NCI-H1436 treated with DMSO at 0.1 percent for 48 hours (cell line): ENCODE results near the gene WDFY1.

ENCODE experiments used
- DNase-seq: peaks from one replicate; lab custom pipeline; 2025; lab: John Stamatoyannopoulos, UW

The WDFY1 gene

DNA sequence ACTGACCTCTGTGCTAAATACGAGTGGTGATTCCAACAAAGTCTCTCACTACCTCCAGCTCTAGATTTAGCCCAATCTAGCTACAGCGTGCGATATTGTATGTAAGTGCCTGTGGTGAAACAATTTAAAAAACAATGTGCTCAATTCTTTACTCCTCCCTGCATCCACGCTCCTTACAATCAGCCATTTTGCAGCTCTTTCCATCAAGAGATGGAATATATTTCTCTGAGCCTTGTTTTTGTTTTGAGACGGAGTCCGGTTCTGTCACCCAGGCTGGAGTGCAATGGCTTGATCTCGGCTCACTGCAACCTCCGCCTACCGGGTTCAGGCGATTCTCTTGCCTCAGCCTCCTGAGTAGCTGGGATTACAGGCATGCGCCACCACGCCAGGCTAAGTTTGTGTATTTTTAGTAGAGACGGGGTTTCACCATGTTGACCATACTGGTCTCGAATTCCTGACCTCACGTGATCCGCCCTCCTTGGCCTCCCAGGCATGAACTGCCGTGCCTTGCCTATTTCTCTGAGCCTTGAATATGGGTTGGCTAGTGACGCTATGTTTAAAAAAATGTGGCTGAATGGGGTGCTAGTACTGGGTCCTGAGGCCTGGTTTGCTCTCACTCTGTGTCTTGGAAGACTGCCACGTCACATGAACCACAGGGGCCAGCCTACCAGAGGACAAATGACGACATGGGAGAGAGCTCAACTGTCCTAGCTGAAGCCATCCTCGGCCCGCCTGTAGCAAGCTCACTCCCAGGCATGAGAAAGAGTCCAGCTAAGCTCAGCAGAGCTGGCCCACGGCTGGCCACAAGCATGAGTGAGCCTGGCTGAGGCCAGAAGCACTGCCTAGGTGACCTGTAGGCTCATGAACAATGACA is 14.8 kb downstream of the WDFY1 start:
- no peak for DNase-seq

DNA sequence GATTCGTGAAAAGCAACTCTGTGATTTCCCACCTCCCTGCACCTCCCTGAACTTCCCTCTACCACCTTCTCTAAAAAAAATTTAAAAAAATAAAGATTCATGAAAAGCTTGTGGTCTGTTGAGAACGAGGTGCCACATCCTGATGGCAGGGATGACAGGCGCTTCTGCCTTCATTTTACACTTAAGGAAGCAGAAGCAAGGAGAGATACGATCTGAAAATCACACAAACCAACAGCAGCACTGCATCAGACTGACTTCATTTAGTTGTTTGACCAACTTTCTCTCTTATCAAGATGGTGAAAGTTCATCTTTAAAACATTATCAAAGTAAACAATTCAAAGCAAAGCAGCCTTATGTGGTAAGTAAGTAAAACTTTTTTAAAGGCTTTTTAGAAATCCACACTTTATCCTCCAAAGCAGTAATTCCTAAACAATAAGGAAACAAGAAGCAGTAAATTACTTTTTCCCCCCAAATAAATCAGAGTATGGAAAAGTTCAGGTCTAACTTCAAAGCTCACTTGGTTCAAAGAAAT is 15.5 kb downstream of the WDFY1 start:
- no peak for DNase-seq

DNA sequence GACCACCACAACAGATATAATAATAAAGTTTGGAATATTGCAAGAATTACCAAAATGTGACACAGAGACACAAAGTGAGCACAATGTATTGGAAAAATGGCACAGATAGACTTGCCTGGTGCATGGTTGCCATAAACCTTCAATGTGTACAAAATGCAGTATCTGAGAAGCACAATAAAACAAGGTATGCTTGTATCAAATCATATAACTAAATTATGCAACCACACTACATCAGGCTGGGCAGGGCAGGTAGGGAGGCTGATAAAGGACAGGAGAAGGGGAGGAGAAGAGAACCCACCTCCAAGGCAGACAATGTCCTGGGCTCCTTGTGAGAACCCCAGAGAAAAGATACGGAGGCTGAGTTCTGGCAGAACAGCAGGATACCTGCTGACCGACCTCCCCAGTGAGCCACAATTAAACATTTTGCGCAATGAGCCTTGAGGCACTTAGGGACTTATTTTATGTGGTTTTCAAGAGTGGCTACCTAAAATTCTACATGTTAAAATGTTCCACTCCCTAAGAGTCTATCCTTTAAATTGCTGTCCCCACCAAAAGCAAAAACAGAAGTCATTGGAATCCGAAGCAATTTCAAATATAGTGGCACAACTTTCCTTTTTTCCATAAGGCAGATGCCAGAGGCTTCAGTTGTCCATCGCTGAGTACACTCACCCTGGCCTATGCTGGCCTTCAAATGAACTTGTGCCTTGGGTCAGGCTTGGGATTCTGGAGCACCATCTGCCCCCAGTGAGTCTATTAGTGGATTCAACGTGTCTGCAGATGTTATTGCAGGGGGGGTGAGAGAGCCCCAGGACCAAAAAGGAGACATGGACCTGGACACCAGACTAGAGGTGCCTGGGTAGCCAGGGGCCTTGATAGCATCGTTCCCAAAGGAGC is 16.8 kb downstream of the WDFY1 start:
- DNase-seq, result no peak

DNA sequence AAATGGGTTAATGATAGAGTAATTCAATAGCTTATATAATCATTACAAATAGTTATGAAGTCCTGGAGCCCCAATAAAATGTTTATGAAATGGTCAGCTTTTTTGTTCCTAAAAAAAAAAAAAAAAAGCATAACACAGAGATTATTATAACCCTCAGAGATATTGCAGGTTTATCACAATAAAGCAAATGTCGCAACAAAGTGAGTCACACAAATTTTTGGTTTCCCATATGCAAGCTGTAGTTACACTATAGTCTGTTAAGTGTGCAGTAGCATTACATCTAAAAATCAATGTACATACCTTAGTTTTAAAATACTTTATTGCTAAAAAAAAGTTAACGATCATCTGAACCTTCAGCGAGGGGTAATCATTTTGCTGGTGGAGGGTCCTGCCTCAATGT is 20.0 kb downstream of the WDFY1 start:
- DNase-seq, result no peak

DNA sequence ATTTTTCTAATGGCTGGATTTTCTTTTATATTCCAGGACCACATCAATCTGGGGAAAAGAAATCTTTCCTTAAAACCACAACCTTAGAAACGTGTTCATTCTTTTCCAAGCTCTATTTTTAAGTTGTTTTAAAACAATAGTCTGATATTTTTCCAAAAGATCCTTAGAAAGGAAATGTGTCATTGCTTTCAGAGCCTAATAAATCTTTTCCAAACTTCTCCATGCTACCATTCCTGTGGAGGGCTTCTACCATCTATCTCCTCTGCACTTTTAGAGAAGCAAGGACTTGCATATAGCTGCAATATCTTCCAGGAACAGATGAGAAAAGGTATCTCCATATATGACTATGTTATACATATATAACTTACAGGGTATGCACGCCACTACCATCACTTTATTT is 21.2 kb downstream of the WDFY1 start:
- no peak for DNase-seq

DNA sequence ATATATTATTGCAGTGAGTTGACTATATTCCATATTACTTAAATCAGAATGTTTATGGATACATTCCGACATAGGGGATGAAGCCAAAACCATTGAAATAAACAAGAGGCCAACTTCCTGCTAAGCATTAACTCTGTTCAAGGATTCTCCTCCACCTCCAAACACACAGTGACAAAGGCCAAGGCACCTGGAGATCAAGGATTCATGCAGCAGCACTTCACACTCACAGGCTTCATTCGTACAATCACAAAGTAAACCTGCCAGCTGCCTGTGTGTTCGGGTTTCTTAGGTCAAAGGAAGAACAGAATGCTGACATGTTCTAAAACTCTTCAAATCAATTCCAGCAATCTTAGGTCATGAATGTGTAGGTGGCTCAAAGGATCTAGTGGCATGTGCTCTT is 22.8 kb downstream of the WDFY1 start:
- DNase-seq, result no peak

DNA sequence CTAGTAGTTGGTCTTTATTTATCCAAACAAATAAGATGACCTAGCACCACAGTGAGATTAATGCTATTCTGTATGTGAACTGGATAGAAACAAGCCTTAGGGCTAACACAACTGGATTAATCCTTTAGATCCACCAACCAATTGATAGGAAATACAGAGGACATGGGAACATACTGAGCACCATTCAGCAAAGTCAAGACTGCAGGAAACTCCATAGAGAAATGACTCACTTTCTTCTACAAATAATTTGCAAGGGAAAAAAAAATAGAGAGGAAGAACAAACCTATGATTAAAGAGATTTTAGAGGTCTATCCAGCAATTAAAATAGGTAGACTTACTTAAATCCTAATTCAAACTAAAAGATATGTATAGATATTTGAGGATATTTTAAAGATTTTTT is 23.9 kb downstream of the WDFY1 start:
- DNase-seq, result no peak

DNA sequence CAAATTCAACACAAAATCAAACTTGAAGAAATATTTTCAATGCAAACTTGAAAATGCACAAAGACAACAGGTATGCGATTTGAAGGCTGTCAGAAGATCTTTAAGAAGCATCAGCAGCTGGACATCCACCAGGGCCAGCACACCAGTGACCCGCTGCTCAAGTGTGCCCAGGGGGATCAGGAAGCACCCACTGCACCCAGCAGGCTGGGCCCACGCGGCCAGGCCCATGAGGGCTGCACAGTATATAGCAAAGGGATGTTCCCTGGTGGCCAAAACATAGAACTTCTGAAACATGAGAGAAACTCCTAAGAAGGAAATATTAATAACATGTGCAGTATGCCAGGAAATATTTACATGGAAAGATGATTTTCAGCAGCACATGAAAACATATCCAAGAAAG is 25.0 kb downstream of the WDFY1 start:
- no peak for DNase-seq

DNA sequence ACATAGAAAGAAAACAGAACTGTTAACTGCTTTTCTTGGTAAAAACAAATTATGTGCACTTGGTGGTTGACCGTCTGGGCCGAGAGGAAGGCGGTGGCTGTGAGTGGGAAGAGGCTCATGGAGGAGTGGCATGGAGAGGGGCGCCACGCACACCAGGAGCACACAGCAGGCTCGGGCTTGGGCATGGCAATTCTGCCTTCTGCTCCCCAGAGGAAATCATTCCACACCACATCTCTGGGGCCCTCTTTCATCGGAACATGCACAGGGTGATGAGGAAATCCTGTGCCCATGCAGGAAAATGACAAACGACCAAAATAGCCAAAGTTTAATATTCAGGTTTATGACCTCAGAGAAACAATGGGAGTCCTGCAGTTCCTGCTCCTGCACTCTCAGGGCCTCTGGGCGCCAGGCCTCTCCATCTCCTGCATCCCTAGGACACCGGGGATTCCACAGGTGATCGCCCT is 26.4 kb downstream of the WDFY1 start:
- DNase-seq, result no peak

DNA sequence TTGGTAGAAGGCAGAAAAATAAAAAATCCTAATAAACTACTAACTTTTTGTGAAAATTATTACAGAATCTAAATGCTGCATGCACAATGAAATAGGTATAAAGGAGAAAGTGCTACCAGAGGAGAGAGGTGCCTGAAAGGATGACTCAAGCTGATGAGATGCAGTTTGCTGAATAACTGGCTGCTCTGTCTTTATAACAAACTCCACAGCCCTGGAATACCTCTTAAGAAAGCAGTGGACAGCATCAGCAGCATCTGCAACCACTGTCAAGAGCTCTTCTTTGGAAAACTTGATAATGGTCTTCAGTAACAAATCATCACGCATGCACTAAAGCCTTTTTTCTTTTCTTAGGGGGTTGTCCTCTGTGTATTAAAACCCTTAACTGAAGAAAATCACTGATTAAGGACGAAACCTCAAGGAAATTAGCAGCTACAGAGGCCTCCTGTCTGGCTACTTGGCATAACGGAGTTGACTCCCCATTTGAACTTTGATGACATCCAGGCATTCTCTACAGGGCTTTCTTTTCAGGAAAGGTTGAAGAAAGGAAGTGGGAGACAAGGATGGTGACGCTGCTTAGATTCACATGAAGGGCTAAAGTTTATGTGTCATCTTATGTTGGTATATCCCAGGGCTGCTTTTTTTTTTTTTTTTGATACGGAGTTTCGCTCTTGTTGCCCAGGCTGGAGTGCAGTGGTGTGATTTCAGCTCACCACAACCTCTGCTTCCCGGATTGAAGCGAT is 28.8 kb downstream of the WDFY1 start:
- no peak for DNase-seq

DNA sequence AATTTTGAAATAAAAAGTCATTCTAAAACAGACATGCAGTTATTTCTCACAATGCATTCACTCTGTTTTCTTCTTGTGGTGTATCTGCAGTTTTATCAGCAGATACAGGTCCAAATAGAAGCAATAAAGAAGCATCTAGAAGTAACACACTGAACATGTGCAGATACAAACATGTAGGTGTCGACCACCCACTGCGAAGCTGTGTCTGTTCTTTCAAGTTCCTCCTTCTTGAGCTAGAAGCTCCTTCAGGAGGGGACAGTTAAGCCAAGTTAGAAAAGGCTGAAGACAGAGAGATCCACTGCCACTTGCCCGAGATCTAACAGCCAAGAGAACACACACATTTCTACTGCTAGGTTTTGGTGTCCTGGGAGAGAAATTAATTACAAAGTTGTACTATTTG is 30.1 kb downstream of the WDFY1 start:
- no peak for DNase-seq

DNA sequence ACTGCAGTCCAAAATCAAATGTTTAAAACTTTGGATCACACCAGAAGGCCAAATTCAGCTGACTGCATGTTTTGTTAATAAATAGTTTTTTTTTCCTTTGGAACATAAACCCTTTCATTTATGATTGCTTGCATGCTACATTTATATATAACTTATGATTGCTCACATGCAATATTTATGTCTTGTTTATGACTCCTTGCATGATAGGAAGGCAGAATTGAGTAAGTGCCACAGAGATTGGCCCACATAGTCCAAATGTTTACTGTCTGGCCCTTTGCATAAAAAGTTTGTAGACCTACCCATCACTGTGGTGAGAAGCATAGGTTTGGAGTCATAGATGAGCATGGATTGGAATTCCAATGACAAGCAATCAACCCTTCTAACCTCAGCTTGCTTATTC is 30.8 kb downstream of the WDFY1 start:
- no peak for DNase-seq

DNA sequence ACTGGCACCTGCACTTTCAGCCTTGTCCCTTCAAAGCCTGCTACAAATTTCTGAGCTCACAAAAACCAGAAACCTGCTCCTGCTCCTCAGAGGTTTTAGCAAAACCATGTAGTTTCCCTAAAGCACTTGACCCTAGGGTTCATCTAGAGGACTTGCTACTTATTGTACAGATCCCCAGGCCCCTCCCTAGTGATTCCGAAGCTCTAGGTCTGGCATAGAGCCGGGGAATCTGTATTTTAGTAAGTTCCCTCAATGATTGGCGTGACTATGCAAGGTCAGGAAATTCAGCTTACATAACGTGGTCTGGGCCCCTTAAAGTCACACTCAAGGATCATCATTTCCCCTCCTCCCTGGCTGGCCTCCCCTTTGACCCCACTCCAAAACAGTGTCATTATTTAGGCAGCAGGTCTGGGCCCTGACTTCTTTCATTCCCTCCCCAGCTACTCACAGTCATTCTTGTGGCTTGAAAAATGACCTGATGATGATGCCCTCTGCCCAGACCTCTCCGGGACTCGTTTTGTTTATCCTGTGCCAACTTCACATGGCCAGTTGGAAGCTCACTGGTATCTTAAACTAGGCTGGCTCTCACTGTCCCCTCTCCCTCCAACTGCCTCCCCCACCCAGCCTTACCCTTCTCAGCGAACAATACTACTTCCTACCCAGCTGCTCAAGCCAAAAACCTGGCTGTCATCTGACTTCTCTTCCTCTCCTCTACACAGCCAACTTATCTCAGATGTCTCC is 36.0 kb downstream of the WDFY1 start:
- DNase-seq, result no peak

DNA sequence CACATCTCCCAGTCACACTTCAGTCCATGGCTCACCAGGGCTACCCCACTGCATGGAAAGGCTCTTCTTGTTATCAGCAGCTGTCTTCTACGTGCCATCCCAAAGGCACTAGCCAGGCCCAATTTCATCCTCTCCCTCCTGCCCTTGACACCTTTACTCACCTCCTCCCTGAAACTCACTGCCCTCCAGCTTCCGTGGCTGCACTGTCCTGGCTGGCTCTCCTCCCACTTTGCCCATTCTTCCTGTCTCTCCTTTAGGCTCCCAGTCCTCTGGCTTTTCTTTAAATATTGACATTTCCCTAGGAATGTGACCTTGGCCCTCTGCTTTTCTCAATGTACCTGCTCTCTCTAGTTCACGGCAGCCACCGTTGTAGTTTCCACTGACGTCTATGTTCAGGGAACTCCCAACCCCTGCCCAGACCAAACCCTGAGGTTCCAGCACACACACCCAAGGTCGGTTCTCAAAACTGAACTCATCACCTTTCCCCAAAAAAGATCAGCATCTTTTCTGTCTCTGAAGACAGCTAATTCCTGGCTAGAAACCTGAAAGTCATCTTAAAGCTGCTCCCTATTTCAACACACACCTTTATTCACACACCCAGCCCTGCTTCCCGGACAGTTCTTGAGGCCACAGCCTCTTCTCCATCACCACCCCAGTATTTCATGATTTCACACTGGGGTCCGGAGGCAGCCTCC is 36.7 kb downstream of the WDFY1 start:
- DNase-seq, result no peak

DNA sequence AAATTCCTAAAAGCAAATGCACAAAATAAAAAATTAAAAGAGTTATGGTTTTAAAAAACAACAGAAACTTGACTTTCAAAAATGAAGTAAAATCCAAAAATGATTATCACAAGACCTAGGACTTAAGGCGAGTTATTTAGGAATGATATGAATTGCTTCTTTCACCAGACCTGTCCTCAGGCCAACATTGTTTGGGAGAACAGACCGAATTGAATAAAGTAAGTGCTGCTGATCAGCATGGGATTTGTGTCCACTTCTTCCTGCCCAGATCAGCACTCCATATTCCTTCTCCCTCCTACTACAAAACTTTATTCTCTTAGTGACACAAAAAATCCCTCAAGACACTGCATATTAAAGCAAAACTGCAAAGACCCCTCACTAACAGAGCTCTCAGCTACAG is 39.1 kb downstream of the WDFY1 start:
- no peak for DNase-seq

DNA sequence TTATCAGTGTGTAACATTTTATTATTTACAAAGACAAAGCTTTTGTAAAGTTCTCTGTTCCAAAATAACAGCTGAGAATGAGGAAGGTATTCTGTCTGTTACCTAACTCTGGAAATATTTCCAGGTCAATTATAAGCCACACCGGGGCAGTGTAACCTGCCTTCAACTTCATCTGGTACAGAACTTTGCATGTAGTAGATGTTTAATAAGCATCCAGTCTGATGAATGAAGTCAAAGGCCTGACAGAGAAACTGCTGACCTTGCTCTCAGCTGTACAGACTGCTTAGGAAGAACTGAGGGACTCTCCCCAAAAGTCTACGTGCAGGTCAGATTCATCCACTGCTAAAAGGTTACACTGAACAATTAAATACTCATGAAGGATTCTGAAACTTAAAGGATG is 43.3 kb downstream of the WDFY1 start:
- no peak for DNase-seq

DNA sequence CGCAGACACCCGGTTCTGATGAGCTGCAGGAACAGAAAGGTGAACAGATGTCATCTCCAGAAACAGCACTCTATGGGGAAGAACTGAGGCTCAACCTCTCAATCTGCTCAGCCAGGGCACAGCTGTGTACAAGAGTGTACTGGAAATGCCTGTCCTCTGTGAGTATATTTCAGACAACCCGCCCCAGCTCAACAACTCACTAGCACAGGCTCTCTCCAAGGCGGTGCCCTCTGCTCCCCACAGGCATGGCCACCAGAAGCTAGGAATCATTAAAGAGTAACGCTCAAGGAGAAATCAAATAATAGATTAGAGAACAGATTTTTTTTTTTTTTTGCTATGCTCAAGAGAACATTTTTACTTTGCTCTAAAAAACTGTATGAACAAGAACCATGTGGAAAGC is 43.8 kb downstream of the WDFY1 start:
- DNase-seq, result no peak

DNA sequence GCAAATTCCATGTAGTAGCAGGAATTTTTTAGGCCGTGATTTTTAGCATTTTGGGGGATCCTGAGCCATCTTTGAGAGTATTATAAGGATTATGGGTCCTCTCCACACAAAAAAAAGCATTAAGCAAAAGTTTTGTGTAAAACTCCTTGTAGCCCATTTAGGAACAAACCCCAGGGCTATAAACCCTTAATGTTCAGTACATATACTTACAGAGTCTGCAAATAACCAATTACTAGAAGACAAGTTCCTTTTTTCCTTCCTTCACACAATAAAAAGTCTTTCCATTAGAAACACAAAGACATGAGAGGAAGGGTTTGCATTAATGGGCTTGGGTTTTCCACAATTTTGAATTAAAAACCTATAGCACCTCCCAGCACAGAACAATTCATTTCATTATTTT is 44.6 kb downstream of the WDFY1 start:
- no peak for DNase-seq

DNA sequence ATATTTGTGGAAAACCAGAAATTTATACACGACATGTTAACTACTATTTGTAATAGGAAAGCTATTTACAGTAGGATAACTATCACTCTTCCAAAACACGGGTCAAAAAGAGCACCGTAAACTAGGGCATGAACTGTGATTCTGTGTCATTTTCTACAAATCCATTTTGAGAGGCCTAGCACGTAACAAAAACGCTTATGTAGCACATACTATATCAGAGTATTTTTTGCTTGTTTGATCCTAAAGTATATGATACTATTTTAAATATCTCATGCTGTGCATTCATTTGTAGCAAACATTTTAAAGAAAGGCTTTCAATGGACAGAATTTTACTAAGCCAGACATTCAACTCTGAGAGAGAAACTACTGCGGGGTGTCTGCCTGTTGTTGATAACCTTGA is 45.1 kb downstream of the WDFY1 start:
- no peak for DNase-seq

DNA sequence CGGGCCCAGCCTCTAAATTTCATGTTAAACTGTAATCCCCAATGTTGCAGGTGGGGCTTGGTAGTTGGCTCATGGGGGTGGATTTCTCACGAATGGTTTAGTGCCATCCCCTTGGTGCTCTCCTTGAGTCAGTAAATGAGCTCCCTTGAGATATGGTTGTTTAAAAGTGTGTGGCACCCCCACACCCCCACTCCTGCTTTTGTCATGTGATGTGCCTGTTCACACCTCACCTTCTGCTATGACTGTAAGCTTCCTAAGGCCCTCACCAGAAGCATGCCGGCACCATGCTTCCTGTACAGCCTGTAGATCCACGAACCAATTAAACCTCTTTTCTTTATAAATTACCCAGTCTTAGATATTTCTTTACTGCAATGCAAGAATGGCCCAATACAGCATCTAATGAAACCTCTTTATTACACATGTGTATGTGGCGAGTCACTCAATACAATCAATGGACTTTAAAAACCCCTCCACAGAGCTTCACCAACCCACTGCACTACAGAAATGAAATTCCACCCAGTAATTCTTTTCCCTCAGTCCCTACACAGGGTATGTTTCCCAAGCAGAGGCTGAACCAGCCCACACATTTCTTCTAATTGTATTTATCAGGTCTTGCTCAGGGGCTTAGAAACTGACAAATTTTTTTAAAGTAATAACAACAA is 47.3 kb downstream of the WDFY1 start:
- no peak for DNase-seq
